ENCODE measurements around the gene AHNAK.

DNA sequence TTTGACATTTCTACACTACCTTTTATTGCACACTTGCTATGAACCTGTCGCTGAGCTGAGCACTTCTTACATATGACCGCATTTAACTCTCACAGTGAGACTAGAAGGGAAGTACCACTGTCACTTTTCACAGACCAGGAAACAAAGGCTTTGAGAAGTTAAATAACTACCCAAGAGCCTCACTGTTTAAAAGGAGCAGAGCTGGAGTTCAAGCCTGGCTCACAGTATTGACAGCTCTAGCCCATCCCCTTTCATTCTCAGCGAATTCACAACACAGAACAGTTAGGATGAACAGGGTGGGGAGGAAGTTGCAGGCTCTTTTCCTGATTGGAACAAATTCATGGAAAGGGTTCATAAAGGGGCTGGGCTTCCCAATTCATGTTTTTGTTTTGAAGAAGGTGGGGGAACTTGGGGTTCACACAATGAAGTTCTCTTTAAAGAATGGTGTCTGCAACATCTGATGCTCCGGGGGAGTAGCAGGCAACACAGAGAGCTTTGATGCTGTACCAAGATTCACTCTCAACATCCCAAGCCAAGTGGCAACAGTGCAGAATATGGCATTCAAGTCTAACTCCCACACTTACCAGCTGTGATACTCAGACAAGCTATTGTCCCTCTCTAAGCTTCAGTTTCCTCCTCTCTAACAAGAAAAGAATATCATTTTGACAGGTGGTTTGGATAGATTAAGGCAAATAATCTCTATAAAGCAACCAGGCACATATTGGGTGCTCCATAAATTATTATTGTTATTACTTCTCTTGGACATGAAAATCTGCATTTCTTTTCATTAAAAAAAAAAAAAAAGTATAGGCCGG lies 110.6 kb downstream of the AHNAK start:
- TF ChIP-seq, protein P1, sequence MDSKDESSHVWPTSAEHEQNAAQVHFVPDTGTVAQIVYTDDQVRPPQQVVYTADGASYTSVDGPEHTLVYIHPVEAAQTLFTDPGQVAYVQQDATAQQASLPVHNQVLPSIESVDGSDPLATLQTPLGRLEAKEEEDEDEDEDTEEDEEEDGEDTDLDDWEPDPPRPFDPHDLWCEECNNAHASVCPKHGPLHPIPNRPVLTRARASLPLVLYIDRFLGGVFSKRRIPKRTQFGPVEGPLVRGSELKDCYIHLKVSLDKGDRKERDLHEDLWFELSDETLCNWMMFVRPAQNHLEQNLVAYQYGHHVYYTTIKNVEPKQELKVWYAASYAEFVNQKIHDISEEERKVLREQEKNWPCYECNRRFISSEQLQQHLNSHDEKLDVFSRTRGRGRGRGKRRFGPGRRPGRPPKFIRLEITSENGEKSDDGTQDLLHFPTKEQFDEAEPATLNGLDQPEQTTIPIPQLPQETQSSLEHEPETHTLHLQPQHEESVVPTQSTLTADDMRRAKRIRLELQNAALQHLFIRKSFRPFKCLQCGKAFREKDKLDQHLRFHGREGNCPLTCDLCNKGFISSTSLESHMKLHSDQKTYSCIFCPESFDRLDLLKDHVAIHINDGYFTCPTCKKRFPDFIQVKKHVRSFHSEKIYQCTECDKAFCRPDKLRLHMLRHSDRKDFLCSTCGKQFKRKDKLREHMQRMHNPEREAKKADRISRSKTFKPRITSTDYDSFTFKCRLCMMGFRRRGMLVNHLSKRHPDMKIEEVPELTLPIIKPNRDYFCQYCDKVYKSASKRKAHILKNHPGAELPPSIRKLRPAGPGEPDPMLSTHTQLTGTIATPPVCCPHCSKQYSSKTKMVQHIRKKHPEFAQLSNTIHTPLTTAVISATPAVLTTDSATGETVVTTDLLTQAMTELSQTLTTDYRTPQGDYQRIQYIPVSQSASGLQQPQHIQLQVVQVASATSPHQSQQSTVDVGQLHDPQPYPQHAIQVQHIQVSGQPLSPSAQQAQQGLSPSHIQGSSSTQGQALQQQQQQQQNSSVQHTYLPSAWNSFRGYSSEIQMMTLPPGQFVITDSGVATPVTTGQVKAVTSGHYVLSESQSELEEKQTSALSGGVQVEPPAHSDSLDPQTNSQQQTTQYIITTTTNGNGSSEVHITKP (tag by site-specific recombination; IDR thresholded peaks at IDR 0.05), result no peak
- TF ChIP-seq, protein P2, sequence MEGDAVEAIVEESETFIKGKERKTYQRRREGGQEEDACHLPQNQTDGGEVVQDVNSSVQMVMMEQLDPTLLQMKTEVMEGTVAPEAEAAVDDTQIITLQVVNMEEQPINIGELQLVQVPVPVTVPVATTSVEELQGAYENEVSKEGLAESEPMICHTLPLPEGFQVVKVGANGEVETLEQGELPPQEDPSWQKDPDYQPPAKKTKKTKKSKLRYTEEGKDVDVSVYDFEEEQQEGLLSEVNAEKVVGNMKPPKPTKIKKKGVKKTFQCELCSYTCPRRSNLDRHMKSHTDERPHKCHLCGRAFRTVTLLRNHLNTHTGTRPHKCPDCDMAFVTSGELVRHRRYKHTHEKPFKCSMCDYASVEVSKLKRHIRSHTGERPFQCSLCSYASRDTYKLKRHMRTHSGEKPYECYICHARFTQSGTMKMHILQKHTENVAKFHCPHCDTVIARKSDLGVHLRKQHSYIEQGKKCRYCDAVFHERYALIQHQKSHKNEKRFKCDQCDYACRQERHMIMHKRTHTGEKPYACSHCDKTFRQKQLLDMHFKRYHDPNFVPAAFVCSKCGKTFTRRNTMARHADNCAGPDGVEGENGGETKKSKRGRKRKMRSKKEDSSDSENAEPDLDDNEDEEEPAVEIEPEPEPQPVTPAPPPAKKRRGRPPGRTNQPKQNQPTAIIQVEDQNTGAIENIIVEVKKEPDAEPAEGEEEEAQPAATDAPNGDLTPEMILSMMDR (tag by site-specific recombination; IDR thresholded peaks at IDR 0.05), result no peak
- no peak for TF ChIP-seq FEZF1 (tag by site-specific recombination; IDR thresholded peaks at IDR 0.05)

Measured in HEK293 (cell line).